HEK293 (cell line): Measurements from ENCODE around the gene YWHAG.

Experiments
- CTCF ChIA-PET: fragments of 350-600 bp; formaldehyde crosslinking; extraction: SDS; loops from one replicate; lab custom pipeline; 2021; ENCODE audit warnings: antibody characterized with exemption; lab: Yijun Ruan, JAX
- POLR2A ChIA-PET: fragments of 300-600 bp; formaldehyde crosslinking; extraction: SDS; loops from one replicate; lab custom pipeline; 2020; ENCODE audit warnings: antibody characterized with exemption, inconsistent platforms; lab: Yijun Ruan, JAX
- H3K27ac ChIP-seq: fragments of 200-500 bp; sonication (Bioruptor generic); 2 replicates; pipeline ENCODE4 v1.5.1; 2014; ENCODE audit warnings: low read depth, low read length, control low read depth, inconsistent platforms; ENCODE audit errors: extremely low read depth
- H3K36me3 ChIP-seq, 2 experiments: fragments of 200-500 bp in 1 of 2; sonication (Bioruptor generic) in 1 of 2; 1 replicate in 1 of 2; 2 replicates in 1 of 2; pipeline ENCODE4 v1.5.1; 2014 to 2017; ENCODE audit warnings: inconsistent platforms in 2 of 2, low read length in 2 of 2; ENCODE audit not compliant: control insufficient read depth in 2 of 2, insufficient read depth in 1 of 2
- H3K4me1 ChIP-seq: fragments of 200-500 bp; sonication (Bioruptor generic); 2 replicates; pipeline ENCODE4 v1.5.1; 2014; ENCODE audit warnings: mild to moderate bottlenecking, low read length, inconsistent platforms; ENCODE audit not compliant: control insufficient read depth, insufficient read depth
- H3K4me3 ChIP-seq: 2 replicates; pipeline ENCODE4 v1.5.1; 2011; ENCODE audit warnings: low read depth, mild to moderate bottlenecking, control low read depth, low read length, moderate library complexity
- H3K9me3 ChIP-seq: fragments of 200-500 bp; sonication (Bioruptor generic); 2 replicates; pipeline ENCODE4 v1.5.1; 2014; ENCODE audit warnings: low read depth, low read length, inconsistent platforms; ENCODE audit not compliant: control insufficient read depth, insufficient read depth
- IKZF3 ChIP-seq: fragments of 450-650 bp; IDR thresholded peaks from 2 replicates; pipeline ENCODE4 v1.5.0; 2018; ENCODE audit warnings: missing biosample characterization, mild to moderate bottlenecking, missing genetic modification characterization, moderate library complexity
- MEIS1 ChIP-seq: sonication (generic); formaldehyde crosslinking; IDR thresholded peaks from 2 replicates; pipeline ENCODE4 v1.8.1; 2022; ENCODE audit warnings: missing genetic modification reagents, mild to moderate bottlenecking, borderline replicate concordance
- SP2 ChIP-seq: fragments of 450-650 bp; formaldehyde crosslinking; IDR thresholded peaks from 2 replicates; pipeline ENCODE4 v1.5.1; 2016; ENCODE audit warnings: missing biosample characterization, missing genetic modification characterization
- ZNF140 ChIP-seq: fragments of 450-650 bp; formaldehyde crosslinking; IDR thresholded peaks from 2 replicates; pipeline ENCODE4 v1.5.1; 2016; ENCODE audit warnings: missing biosample characterization, missing genetic modification characterization
- ZNF214 ChIP-seq: fragments of 450-650 bp; formaldehyde crosslinking; IDR thresholded peaks from 2 replicates; pipeline ENCODE4 v1.5.1; 2017; ENCODE audit warnings: missing biosample characterization, mild to moderate bottlenecking, missing genetic modification characterization, borderline replicate concordance
- ZNF311 ChIP-seq: fragments of 450-650 bp; formaldehyde crosslinking; IDR thresholded peaks from 2 replicates; pipeline ENCODE4 v1.5.1; 2017; ENCODE audit warnings: missing biosample characterization, missing genetic modification characterization, borderline replicate concordance
- ZNF335 ChIP-seq: fragments of 450-650 bp; formaldehyde crosslinking; conservative IDR thresholded peaks from 2 replicates; pipeline ENCODE4 v1.5.1; 2016; ENCODE audit warnings: missing biosample characterization, missing genetic modification characterization
- ZNF350 ChIP-seq: fragments of 450-650 bp; formaldehyde crosslinking; IDR thresholded peaks from 2 replicates; pipeline ENCODE4 v1.5.0; 2017; ENCODE audit warnings: missing biosample characterization, mild to moderate bottlenecking, missing genetic modification characterization
- ZNF404 ChIP-seq: fragments of 450-650 bp; formaldehyde crosslinking; IDR thresholded peaks from 2 replicates; pipeline ENCODE4 v1.5.1; 2017; ENCODE audit warnings: missing biosample characterization, missing genetic modification characterization
- ZNF514 ChIP-seq: fragments of 450-650 bp; formaldehyde crosslinking; IDR thresholded peaks from 2 replicates; pipeline ENCODE4 v1.5.1; 2016; ENCODE audit warnings: missing biosample characterization, missing genetic modification characterization
- ZNF558 ChIP-seq: fragments of 450-650 bp; formaldehyde crosslinking; IDR thresholded peaks from 2 replicates; pipeline ENCODE4 v1.5.1; 2016; ENCODE audit warnings: missing biosample characterization, missing genetic modification characterization
- ZNF621 ChIP-seq: fragments of 450-650 bp; formaldehyde crosslinking; IDR thresholded peaks from 2 replicates; pipeline ENCODE4 v1.5.1; 2017; ENCODE audit warnings: missing biosample characterization, missing genetic modification characterization
- ZNF776 ChIP-seq: fragments of 450-650 bp; formaldehyde crosslinking; IDR thresholded peaks from 2 replicates; pipeline ENCODE4 v1.5.0; 2017; ENCODE audit warnings: missing biosample characterization, missing genetic modification characterization, borderline replicate concordance
- ZXDB ChIP-seq: fragments of 450-650 bp; formaldehyde crosslinking; IDR thresholded peaks from 2 replicates; pipeline ENCODE4 v1.5.1; 2016; ENCODE audit warnings: missing biosample characterization, missing genetic modification characterization
- TF ChIP-seq, protein P1 (sequence below): fragments of 450-650 bp; formaldehyde crosslinking; IDR thresholded peaks from 2 replicates; pipeline ENCODE4 v1.5.1; 2016; ENCODE audit warnings: missing biosample characterization, missing genetic modification characterization
- TF ChIP-seq, protein P2 (sequence below): fragments of 450-650 bp; formaldehyde crosslinking; optimal IDR thresholded peaks from 2 replicates; pipeline ENCODE3; 2016; ENCODE audit warnings: missing biosample characterization, mild to moderate bottlenecking, missing genetic modification characterization
- TF ChIP-seq, protein P3 (sequence below): fragments of 450-650 bp; formaldehyde crosslinking; IDR thresholded peaks from 2 replicates; pipeline ENCODE4 v1.5.1; 2016; ENCODE audit warnings: missing biosample characterization, missing genetic modification characterization
- TF ChIP-seq, protein P4 (sequence below): fragments of 450-650 bp; formaldehyde crosslinking; IDR thresholded peaks from 2 replicates; pipeline ENCODE4; 2016; ENCODE audit warnings: missing biosample characterization, missing genetic modification characterization
- TF ChIP-seq, protein P5 (sequence below): sonication (generic); formaldehyde crosslinking; IDR thresholded peaks from 2 replicates; pipeline ENCODE4 v1.8.1; 2022; ENCODE audit warnings: mild to moderate bottlenecking, moderate library complexity, missing genetic modification reagents

YWHAG gene

DNA sequence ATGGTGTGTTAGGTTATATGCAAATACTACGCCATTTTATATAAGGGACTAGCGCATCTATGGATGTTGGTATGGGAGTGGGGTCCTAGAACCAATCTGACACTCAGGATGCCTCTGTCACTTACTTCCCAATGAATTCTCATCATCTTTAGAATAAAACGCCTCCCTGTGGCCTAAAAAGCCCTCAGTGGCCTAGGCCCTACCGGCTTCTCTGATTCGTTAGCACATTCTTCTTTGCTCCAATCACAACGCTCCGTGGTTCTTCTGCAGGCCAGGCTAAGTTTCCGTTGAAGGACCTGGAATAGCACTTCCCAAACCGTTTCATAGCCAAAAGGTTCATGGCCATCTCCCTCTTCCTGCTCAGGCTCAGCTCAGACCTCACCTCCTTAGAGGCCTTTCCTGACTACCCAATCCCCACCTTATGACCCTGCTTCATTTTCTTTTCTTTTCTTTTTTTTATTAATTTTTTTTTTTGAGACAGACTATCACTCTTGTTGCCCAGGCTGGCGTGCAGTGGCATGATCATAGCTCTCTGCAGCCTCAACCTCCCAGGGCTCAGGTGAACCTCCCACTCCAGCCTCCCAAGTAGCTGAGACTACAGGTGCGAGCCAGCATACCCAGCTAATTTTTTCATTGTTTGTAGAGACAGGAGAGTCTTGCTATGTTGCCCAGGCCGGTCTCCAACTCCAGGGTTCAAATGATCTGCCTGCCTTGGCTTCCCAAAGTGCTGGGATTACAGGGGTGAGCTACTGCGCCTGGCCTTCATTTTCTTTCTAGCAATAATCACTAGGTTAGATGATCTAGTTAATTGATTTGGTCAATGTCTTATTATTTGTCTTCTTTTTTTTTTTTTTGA lies 24.5 kb upstream of the YWHAG start:
- Histone ChIP-seq H3K36me3 (no peaks in the 10 kb centered on the region), H3K4me1 (no peaks in the 10 kb centered on the region), H3K4me3 (no peak overlapping the region), H3K9me3 (no peaks in the 10 kb centered on the region), H3K27ac (no peak overlapping the region)
- ChIA-PET POLR2A (interaction anchor here (0.7 kb wide), 1 partner anchor 24 kb away, joined by 3 read pairs; the partner anchor contains the start of gene YWHAG), CTCF (no interaction called here)
- no peak for TF ChIP-seq ZNF404
- TF ChIP-seq SP2 (tag by site-specific recombination), result 0 out of 2 replicates have a peak, but pooled peaks have one; percentile 22

DNA sequence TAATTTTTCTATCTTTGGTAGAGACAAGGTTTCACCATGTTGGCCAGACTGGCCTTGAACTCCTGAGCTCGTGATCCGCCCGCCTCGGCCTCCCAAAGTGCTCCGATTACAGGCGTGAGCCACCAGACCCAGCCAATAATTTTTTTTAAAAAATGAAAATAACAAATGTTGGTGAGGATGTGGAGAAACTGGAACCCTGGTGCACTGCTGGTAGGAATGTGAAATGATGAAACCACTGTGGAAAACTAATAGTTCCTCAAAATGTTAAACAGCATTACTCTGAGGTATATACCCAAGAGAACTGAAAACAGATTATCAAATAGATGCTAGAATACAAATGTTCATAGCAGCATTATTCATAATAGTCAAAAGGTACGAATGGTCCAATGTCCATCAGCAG lies 23.0 kb upstream of the YWHAG start:
- ChIA-PET POLR2A (no interaction called here), CTCF (no interaction called here)
- Histone ChIP-seq H3K4me3 (no peak overlapping the region), H3K4me1 (no peaks in the 10 kb centered on the region), H3K36me3 (no peaks in the 10 kb centered on the region), H3K27ac (no peak overlapping the region), H3K9me3 (no peaks in the 10 kb centered on the region)
- TF ChIP-seq ZXDB (no peak), ZNF621 (no peak), IKZF3 (no peak), ZNF558 (no peak), ZNF311 (no peak), ZNF514 (tag by site-specific recombination) (no peak), ZNF335 (tag by site-specific recombination) (no peak), ZNF776 (no peak), ZNF140 (tag by site-specific recombination) (no peak), ZNF214 (tag by site-specific recombination) (no peak), MEIS1 (CRISPR knock-in tag) (no peak), ZNF350 (no peak)
- TF ChIP-seq, protein P1, sequence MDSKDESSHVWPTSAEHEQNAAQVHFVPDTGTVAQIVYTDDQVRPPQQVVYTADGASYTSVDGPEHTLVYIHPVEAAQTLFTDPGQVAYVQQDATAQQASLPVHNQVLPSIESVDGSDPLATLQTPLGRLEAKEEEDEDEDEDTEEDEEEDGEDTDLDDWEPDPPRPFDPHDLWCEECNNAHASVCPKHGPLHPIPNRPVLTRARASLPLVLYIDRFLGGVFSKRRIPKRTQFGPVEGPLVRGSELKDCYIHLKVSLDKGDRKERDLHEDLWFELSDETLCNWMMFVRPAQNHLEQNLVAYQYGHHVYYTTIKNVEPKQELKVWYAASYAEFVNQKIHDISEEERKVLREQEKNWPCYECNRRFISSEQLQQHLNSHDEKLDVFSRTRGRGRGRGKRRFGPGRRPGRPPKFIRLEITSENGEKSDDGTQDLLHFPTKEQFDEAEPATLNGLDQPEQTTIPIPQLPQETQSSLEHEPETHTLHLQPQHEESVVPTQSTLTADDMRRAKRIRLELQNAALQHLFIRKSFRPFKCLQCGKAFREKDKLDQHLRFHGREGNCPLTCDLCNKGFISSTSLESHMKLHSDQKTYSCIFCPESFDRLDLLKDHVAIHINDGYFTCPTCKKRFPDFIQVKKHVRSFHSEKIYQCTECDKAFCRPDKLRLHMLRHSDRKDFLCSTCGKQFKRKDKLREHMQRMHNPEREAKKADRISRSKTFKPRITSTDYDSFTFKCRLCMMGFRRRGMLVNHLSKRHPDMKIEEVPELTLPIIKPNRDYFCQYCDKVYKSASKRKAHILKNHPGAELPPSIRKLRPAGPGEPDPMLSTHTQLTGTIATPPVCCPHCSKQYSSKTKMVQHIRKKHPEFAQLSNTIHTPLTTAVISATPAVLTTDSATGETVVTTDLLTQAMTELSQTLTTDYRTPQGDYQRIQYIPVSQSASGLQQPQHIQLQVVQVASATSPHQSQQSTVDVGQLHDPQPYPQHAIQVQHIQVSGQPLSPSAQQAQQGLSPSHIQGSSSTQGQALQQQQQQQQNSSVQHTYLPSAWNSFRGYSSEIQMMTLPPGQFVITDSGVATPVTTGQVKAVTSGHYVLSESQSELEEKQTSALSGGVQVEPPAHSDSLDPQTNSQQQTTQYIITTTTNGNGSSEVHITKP, result no peak
- TF ChIP-seq, protein P2, sequence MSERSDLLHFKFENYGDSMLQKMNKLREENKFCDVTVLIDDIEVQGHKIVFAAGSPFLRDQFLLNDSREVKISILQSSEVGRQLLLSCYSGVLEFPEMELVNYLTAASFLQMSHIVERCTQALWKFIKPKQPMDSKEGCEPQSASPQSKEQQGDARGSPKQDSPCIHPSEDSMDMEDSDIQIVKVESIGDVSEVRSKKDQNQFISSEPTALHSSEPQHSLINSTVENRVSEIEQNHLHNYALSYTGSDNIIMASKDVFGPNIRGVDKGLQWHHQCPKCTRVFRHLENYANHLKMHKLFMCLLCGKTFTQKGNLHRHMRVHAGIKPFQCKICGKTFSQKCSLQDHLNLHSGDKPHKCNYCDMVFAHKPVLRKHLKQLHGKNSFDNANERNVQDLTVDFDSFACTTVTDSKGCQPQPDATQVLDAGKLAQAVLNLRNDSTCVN (tag by site-specific recombination), result no peak
- TF ChIP-seq, protein P3, sequence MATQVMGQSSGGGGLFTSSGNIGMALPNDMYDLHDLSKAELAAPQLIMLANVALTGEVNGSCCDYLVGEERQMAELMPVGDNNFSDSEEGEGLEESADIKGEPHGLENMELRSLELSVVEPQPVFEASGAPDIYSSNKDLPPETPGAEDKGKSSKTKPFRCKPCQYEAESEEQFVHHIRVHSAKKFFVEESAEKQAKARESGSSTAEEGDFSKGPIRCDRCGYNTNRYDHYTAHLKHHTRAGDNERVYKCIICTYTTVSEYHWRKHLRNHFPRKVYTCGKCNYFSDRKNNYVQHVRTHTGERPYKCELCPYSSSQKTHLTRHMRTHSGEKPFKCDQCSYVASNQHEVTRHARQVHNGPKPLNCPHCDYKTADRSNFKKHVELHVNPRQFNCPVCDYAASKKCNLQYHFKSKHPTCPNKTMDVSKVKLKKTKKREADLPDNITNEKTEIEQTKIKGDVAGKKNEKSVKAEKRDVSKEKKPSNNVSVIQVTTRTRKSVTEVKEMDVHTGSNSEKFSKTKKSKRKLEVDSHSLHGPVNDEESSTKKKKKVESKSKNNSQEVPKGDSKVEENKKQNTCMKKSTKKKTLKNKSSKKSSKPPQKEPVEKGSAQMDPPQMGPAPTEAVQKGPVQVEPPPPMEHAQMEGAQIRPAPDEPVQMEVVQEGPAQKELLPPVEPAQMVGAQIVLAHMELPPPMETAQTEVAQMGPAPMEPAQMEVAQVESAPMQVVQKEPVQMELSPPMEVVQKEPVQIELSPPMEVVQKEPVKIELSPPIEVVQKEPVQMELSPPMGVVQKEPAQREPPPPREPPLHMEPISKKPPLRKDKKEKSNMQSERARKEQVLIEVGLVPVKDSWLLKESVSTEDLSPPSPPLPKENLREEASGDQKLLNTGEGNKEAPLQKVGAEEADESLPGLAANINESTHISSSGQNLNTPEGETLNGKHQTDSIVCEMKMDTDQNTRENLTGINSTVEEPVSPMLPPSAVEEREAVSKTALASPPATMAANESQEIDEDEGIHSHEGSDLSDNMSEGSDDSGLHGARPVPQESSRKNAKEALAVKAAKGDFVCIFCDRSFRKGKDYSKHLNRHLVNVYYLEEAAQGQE (tag by site-specific recombination), result no peak
- TF ChIP-seq, protein P4, sequence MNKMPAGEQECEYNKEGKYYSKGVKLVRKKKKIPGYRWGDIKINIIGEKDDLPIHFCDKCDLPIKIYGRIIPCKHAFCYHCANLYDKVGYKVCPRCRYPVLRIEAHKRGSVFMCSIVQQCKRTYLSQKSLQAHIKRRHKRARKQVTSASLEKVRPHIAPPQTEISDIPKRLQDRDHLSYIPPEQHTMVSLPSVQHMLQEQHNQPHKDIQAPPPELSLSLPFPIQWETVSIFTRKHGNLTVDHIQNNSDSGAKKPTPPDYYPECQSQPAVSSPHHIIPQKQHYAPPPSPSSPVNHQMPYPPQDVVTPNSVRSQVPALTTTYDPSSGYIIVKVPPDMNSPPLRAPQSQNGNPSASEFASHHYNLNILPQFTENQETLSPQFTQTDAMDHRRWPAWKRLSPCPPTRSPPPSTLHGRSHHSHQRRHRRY (tag by site-specific recombination), result no peak
- TF ChIP-seq, protein P5, sequence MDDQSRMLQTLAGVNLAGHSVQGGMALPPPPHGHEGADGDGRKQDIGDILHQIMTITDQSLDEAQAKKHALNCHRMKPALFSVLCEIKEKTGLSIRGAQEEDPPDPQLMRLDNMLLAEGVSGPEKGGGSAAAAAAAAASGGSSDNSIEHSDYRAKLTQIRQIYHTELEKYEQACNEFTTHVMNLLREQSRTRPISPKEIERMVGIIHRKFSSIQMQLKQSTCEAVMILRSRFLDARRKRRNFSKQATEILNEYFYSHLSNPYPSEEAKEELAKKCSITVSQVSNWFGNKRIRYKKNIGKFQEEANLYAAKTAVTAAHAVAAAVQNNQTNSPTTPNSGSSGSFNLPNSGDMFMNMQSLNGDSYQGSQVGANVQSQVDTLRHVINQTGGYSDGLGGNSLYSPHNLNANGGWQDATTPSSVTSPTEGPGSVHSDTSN (CRISPR knock-in tag), result no peak
- TF ChIP-seq, all 188 proteins: peak for 0
